COLO829 (cell line): Measurements from ENCODE around the gene HSD17B14.
A peak's percentile ranks its signal among the peaks of the same experiment; 100 is the strongest.
"Not testable (repeated sequence)": the region's sequence is repeated elsewhere in the genome, so short reads cannot be mapped to it uniquely, and the experiment has no call there.

Experiments
- DNase-seq: peaks from one replicate; pipeline ENCODE4 v3.0.0; 2012; ENCODE audit warnings: low spot score

Gene HSD17B14

DNA sequence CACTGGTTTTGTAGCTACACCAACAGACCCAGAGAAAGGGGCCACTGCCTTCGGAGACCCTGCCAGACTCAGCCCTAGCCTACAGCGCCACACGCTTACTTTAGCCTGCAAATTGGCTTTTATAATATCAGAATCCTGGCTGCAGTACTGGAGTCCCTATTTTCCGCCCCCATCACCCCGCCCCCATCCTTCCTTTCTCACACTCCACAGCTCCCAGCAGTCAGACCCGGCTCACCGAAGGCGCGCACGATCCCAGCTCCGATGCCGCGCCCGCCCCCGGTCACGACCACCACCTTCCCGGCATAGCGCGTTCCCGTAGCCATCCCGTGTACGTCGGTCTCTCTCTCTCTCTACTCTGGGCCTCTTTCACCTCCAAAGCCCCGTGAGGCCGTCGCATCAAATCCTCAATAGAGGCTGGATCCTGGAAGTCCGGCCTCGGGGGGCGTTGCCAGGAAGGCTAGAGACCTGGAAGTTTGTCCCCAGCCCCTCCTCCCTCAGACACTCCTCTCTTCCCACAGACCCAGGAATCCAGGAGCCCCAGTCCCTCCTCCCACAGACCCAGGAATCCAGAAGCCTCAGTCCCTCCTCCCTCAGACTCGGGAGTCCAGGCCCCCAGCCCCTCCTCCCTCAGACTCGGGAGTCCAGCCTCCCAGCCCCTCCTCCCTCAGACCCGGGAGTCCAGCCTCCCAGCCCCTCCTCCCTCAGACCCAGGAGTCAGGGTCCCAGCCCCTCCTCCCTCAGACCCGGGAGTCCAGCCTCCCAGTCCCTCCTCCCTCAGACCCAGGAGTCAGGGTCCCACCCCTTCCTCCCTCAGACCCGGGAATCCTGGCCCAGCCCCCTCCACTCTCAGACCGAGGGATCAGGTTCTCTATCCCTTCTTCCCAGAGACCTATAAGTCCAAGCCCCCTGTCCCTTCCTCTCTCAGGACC is at the start of gene HSD17B14:
TSS of gene HSD17B14 (minus strand) at position 403 of the 929 bp plus-strand sequence. CDS start at position 323, 80 bp downstream.
- DNase-seq = no peak

DNA sequence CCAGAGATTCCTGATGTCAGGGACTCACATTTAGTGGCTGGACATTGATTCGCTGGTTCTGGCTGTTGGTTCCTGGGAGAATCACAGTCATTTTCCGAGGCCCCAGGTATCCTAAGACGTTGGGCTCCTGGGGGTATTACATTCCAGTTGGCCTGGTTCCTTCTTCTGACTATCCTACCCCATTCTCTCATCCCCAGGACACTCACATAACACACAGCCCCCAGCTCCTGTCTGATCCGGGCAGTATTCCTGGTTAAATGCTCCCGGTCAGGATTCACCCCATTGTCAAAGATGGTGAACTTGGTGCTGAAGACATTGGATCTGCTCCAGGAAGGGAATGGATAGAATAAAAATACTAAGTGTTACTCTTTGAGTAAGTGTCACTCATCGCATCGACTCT is 47.4 kb upstream of the HSD17B14 start:
- DNase-seq = no peak

DNA sequence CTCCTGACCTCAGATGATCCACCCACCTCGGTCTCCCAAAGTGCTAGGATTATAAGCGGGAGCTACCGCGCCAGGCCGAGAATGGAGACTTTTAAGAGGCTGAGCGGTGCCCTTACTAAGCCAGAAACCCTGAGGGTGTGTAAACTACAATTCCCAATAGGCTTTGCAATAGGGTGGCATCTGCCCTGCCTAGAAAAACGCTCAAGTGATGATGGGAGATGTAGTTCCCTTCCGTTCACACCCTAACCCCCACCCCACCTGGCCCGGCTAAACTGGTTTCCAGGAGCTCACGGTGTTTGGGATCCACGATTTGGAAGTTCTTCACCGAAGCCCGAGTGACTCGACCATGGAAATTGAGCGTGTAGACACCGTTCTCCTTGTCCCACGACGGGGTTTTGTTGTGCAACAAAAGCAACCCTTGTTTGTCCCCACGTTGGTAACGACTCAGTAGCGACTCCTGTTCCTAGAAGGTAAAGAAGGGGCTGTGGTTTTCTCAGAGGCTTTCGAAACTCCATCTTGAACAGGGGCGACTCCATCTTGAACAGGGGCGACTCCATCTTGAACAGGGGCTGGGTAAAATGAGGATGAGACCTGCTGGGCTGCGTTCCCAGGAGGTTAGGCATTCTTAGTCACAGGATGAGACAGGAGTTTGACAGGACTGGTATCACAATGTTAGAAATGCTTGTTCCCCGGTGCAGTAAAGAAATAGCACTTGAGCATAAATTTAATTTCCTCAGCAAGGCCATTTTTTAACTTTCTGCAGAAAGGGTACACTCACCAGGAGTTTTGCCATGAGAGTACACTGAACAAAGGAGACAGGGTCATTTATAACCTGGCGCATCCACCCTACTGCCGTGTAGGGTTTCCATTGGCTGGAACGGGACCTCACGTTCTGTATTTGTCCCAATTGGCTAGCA is 45.7 kb upstream of the HSD17B14 start:
- no peak for DNase-seq

DNA sequence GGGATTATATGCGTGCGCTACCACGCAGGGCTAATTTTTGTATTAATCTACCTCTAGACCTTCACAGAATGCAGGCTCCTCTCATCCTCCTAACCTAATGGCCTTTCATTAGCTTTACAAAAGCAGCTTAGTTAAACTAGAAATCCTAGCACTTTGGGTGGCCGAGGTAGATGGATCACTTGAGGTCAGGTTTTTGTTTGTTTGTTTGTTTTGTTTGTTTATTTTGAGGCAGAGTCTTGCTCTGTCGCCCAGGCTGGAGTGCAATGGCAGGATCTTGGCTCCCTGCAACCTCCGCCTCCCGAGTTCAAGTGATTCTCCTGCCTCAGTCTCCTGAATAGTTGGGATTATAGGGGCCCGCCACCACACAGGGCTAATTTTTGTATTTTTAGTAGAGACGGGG is 43.4 kb upstream of the HSD17B14 start:
- not testable (repeated sequence) for DNase-seq

DNA sequence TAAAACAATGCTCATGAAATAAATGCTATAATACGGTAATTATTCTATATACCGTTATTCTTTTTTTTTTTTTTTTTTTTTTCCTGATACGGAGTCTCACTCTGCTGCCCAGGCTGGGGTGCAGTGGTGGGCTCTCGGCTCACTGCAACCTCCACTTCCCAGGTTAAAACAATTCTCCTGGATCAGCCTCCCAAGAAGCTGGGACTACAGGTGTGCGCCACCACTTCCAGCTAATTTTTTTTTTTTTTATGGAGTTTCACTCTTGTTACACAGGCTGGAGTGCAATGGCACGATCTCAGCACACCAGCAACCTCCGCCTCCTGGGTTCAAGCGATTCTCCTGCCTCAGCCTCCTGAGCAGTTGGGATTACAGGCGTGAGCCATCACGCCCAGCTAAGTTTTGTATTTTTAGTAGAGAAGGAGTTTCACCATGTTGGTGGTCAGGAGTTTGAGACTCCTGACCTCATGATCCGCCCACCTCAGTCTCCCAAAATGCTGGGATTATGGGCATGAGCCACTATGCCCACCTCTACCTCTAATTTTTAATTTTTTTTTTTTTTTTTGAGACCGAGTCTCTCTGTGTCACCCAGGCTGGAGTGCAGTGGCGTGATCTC is 42.8 kb upstream of the HSD17B14 start:
- DNase-seq = no peak

DNA sequence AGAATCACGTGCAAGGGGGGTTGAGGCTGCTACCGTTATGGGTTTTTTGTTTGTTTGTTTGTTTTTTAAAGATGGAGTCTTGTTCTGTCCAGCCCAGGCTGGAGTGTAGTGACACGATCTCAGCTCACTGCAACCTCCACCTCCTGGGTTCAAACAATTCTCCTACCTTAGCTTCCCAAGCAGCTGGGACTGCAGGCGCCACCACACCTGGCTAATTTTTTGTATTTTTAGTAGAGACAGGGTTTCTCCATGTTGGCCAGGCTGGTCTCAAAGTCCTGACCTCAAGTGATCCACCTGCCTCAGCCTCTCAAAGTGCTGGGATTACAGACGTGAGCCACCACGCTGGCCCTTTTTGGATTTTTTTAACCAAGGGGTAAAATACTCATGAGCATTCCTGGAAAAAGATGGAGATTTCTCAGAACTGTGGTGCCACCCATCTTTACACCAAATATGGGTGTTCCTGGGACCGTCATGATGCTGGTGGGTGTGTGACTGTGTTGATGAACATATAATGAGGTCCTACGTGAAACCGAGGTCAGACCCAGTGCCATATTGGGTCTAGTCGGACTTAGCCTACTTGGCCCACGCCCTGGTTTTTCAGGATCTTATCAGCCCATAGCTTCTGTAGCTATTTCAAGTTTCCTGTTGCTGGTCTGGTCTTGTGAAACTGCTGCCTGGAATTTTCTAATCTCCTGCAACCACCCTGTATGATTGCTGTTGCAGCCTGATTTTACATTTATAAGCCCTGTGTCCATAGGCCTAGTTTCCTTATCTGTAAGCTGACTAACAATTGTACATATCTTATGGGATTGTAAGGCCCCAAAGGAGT is 42.1 kb upstream of the HSD17B14 start:
- DNase-seq = no peak

DNA sequence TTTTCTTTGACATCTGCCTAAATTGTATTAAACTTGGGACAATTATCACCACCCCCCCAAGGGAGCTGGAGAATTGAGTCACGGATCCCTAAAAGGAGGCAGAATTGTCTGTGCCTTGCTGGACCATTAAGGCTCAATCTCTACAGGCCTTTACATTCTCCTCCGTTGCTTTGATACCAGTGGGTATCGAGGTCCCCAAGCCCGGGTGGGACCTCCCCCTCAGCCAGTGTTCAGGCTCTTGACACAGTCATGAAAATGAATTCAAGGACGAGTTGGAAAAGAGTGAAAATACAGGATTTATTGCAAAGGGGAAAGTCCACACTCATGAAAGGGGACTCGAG is 41.5 kb upstream of the HSD17B14 start:
- DNase-seq = no peak

DNA sequence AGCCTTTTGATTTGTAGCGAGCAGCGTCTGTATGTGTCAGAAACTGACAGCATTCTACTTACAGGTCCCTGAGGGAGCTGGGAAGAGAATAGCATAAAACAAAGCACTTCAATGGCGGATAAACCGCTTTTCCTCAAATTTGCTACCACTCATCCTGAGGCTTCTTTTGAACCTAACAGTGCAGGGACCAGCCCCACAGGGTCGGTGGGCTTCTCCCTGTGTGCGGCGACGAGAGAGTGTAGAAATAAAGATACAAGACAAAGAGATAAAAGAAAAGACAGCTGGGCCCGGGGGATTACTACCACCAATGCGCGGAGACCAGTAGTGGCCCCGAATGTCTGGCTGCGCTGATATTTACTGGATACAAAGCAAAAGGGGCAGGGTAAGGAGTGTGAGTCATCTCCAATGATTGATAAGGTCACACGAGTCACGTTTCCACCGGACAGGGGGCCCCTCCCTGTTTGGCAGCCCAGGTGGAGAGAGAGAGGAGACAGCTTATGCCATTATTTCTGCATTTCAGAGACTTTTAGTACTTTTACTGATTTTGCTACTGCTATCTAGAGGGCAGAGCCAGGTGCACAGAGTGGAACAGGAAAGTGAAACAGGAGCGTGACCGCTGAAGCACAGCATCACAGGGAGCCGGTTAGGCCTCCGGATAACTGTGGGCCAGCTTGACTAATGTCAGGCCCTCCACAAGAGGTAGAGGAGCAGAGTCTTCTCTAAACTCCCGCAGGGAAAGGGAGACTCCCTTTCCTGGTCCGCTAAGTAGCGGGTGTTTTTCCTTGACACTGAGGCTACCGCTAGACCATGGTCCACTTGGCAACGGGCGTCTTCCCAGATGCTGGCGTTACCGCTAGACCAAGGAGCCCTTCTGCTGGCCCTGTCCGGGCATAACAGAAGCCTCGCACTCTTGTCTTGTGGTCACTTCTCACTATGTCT is 40.0 kb upstream of the HSD17B14 start:
- not testable (repeated sequence) for DNase-seq

DNA sequence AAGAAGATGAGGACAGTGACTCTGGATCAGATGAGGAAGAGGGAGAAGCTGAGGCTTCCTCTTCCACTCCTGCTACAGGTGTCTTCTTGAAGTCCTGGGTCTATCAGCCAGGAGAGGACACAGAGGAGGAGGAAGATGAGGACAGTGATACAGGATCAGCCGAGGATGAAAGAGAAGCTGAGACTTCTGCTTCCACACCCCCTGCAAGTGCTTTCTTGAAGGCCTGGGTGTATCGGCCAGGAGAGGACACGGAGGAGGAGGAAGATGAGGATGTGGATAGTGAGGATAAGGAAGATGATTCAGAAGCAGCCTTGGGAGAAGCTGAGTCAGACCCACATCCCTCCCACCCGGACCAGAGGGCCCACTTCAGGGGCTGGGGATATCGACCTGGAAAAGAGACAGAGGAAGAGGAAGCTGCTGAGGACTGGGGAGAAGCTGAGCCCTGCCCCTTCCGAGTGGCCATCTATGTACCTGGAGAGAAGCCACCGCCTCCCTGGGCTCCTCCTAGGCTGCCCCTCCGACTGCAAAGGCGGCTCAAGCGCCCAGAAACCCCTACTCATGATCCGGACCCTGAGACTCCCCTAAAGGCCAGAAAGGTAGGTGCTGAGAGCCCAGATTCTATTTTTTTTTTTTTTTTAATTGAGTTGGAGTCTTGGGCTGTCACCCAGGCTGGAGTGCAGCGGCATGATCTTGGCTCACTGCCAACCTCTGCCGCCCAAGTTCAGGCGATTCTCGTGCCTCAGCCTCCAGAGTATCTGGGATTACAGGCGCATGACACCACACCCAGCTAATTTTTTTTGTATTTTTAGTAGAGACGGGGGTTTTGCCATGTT is 38.2 kb upstream of the HSD17B14 start:
- no peak for DNase-seq

DNA sequence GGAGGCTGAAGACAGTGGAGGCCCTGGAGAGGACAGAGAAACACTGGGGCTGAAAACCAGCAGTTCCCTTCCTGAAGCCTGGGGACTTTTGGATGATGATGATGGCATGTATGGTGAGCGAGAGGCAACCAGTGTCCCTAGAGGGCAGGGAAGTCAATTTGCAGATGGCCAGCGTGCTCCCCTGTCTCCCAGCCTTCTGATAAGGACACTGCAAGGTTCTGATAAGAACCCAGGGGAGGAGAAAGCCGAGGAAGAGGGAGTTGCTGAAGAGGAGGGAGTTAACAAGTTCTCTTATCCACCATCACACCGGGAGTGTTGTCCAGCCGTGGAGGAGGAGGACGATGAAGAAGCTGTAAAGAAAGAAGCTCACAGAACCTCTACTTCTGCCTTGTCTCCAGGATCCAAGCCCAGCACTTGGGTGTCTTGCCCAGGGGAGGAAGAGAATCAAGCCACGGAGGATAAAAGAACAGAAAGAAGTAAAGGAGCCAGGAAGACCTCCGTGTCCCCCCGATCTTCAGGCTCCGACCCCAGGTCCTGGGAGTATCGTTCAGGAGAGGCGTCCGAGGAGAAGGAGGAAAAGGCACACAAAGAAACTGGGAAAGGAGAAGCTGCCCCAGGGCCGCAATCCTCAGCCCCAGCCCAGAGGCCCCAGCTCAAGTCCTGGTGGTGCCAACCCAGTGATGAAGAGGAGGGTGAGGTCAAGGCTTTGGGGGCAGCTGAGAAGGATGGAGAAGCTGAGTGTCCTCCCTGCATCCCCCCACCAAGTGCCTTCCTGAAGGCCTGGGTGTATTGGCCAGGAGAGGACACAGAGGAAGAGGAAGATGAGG is 37.4 kb upstream of the HSD17B14 start:
- DNase-seq = no peak

DNA sequence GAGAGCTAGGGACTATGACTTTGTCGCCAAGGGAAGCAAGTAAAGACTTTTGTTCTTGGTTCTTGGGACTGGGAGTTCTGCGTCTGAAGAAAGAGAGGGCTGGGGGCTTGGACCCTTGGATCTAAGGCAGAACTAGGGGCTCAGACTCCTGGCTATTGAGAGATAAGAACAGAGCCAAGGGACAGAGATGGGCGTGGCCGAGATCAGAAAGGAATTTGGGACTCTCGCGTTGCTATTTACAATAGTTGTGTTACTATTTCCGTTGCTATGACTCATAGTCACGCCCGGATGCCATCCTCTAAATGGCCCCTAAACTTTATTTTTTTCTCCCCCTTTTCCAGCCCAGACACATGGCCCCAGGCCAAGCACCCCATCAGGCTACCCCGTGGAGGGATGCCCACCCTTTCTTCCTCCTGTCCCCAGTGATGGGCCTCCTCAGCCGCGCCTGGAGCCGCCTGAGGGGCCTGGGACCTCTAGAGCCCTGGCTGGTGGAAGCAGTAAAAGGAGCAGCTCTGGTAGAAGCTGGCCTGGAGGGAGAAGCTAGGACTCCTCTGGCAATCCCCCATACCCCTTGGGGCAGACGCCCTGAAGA is 36.7 kb upstream of the HSD17B14 start:
- DNase-seq = peak; percentile 98

DNA sequence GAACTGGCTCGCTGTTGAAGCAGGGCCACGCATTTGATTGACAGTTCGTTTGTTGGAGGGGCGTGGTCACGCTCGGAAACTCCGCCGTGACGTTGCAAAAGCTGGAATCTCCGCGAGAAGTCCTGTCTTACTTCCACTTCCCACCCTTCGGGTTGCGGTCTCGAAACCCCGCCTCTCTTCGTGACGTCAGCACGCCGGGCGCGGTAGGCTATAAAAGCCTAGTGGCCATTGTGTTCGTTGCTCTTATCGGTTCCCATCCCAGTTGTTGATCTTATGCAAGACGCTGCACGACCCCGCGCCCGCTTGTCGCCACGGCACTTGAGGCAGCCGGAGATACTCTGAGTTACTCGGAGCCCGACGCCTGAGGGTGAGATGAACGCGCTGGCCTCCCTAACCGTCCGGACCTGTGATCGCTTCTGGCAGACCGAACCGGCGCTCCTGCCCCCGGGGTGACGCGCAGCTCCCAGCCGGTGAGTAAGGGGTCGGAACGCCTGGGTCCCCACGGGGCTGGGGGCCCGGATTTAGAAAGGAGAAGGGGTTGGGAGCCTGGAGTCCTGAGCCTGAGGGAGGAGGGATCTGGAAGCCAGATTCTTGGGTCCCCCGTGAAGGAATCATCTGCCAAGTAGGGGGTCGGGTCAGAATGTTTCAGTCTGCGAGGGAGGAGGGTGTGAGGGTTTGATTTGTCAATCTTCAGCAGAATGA is 36.0 kb upstream of the HSD17B14 start, which contains the start of gene PPP1R15A:
TSS of gene PPP1R15A (plus strand) at position 240 of the 702 bp plus-strand sequence. CDS start 813 bp downstream, outside the sequence.
- DNase-seq = peak; percentile 100

DNA sequence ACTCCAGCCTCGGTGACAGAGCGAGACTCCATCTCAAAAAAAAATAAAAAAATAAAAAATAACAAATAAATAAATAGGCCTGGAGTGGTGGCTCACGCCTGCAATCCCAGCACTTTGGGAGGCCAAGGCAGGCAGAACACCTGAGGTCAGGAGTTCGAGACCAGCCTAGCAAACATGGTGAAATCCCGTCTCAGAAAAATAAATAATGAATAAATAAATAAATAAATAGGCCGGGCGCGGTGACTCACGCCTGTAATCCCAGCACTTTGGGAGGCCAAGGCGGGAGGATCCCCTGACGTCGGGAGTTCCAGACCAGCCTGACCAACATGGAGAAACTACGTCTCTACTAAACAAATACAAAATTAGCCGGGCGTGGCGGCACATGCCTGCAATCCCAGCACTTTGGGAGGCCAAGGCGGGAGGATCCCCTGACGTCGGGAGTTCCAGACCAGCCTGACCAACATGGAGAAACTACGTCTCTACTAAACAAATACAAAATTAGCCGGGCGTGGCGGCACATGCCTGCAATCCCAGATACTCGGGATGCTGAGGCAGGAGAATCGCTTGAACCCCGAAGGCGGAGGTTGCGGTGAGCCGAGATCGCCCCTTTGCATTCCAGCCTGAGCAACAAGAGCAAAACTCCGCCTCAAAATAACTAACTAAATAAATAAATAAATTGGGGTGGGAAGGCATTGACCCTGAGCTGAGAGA is 35.3 kb upstream of the HSD17B14 start:
- not testable (repeated sequence) for DNase-seq

DNA sequence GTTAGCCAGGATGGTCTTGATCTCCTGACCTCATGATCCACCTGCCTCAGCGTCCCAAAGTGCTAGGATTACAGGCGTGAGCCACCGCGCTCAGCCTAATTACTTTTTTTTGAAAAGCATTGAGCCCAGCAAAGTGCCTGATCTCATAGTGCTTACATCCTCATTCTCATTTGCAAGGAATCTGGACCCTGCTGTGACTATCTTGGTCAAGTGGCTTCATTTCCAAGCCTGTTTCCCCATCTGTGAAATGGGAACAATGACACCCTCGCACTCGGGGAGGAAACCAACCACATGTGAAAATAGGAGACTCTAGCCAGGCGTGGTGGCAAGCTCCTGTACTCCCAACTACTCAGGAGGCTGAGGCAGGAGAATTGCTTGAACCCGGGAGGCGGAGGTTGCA is 33.8 kb upstream of the HSD17B14 start:
- no peak for DNase-seq

DNA sequence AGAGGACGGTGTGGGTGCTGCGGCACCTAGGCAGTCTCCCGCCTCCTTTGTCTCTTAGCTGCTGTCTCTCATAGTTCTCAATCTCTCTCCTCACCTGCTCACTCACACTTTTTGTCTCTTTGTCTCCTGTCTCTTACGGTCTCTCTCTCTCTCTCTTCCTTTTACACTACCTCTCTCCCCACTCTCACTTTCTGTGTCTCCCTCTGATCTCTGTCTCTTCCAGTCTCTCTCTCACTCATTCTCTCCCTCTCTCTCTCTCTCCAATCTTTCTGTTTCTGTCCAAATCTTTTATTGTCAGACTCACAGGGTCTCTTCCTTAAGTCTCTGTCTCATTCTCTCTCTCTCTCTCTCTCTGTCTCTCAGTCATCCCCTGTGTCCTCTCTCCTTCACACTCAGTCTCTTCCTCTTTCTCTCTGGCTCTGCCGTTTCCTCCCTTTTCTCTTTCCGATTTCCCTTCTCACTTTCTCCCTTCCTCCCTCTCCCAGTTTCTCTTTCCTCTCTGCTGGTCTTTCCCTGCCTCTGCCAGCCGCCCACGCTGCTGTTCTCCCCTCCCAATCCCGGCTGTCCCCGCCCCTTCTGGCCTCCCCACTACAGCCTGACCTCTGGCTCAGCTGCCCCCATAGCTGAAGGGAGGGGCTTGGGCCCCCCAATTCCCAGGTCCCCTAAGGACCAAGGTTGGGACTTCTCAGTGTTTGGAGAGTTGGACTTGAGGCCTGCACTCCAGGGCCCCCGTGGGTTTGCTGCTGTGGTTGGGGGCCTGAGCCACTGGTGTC is 32.0 kb upstream of the HSD17B14 start, which contains the start of gene PLEKHA4:
TSS of gene PLEKHA4 (minus strand) at position 504 of the 773 bp plus-strand sequence. CDS start 997 bp downstream, outside the sequence.
- DNase-seq = peak; percentile 18

DNA sequence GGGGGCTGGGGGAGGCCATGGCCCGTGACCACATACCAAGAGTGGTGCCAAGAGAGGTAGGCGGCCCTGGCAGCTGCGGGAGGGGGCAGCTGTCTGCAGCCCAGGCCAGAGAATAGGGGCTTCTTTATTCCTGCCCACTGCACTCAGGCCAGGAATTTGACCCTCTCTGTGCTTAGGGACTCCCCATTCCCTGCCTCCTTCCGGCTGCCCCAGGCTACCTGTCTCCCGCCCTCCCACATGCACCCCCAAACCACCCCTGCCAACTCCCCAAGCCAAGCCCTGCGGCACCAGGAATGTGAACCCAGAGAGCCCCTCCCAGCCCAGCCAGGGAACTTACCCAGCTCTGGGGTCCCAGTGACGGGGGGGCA is 31.4 kb upstream of the HSD17B14 start:
- DNase-seq = peak; percentile 28
